Hepatocyte (in vitro differentiated cells): Measurements from ENCODE around the gene SNX19.

Experiments used
- CTCF ChIP-seq: fragments of 200-600 bp; sonication (generic); IDR thresholded peaks from 2 replicates; pipeline ENCODE4 v1.5.1; 2016; ENCODE audit warnings: antibody characterized with exemption, mild to moderate bottlenecking; ENCODE audit not compliant: poor library complexity
- EZH2phosphoT487 ChIP-seq: fragments of 200-600 bp; sonication (generic); IDR thresholded peaks from one replicate; pipeline ENCODE4 v1.6.1; 2018; ENCODE audit warnings: antibody characterized with exemption, mild to moderate bottlenecking, low read depth, moderate library complexity; ENCODE audit not compliant: unreplicated experiment, severe bottlenecking

DNA sequence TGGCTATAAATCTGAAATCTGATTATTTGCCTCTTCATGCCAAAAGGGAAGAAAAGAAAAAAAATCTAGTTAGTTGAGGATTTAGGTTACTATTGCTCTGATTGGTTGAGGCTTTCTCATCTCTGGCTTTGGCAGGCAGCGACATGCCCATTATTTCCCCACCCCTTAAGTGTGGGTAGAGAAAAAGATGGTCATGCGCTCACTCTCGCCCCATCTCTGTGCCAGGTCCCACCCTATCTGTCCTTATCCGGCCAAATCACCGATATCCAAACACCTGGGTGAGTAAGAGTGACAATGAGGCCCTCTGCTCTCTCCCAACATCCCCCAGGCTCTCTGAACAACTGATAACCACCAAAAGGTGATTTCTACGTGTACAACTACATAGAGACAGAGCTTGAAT is 31.2 kb upstream of the SNX19 start:
- TF ChIP-seq EZH2phosphoT487, result no peak
- no peak for TF ChIP-seq CTCF
